NB4 (cell line): ENCODE results near the gene ZBTB44.
A peak's percentile ranks its signal among the peaks of the same experiment; 100 is the strongest.

Source experiments
- DNase-seq: peaks from one replicate; pipeline ENCODE4 v3.0.0; 2010; ENCODE audit warnings: low read depth
- H3K4me3 ChIP-seq: one replicate; pipeline ENCODE4 v1.5.1; 2011; ENCODE audit warnings: mild to moderate bottlenecking, low read depth, low read length, moderate library complexity
- MYC ChIP-seq: IDR thresholded peaks from 2 replicates; pipeline ENCODE4 v1.6.1; 2011; ENCODE audit warnings: low read depth, low read length
- POLR2A ChIP-seq: IDR thresholded peaks from 2 replicates; pipeline ENCODE4 v1.6.1; 2011; ENCODE audit warnings: mild to moderate bottlenecking; ENCODE audit not compliant: insufficient read length; ENCODE audit errors: extremely low read depth
- TF ChIP-seq, protein P1 (sequence below): IDR thresholded peaks from 2 replicates; pipeline ENCODE4 v1.6.1; 2011; ENCODE audit warnings: low read depth, low read length
- TF ChIP-seq, protein P2 (sequence below): IDR thresholded peaks from one replicate; pipeline ENCODE4 v1.5.1; 2012; ENCODE audit warnings: low read depth, low read length

ZBTB44 gene, protein sequence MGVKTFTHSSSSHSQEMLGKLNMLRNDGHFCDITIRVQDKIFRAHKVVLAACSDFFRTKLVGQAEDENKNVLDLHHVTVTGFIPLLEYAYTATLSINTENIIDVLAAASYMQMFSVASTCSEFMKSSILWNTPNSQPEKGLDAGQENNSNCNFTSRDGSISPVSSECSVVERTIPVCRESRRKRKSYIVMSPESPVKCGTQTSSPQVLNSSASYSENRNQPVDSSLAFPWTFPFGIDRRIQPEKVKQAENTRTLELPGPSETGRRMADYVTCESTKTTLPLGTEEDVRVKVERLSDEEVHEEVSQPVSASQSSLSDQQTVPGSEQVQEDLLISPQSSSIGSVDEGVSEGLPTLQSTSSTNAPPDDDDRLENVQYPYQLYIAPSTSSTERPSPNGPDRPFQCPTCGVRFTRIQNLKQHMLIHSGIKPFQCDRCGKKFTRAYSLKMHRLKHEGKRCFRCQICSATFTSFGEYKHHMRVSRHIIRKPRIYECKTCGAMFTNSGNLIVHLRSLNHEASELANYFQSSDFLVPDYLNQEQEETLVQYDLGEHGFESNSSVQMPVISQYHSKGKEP

DNA sequence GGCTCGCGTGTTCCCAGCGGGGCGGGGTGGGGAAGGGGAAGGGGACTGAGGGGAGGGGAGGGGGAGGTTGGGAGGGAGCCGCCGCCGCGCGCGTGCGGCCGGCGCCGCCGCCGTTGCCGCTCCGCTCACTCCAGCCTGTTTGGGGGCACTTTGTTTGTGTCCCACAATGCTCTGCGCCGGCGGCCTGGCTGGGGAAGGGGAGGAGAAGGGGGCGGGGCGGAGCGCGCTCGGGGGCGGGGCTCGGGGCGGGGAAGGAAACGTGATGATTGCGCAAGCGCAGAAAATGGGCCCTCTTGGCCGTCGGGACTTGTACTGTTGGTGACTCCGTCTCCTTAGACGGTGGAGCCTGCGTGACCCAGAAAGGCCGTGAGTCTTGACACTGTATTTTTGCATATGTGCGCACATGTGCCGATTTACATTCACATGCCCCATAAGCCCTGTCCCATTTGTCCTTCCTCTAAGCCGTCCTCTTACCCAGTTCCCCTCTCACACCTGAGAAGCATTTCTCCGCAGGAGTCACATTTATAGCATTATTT lies at the start of gene ZBTB44:
ZBTB44 (minus strand) TSS at position 168 of the 536 bp plus-strand sequence. CDS start 53,044 bp downstream, outside the sequence.
- peak; percentile 94 for DNase-seq
- H3K4me3 ChIP-seq = peak within 1 kb of the TSS; percentile 96
- TF ChIP-seq MYC = no peak
- TF ChIP-seq POLR2A = peak; percentile 80
- TF ChIP-seq, protein P1, sequence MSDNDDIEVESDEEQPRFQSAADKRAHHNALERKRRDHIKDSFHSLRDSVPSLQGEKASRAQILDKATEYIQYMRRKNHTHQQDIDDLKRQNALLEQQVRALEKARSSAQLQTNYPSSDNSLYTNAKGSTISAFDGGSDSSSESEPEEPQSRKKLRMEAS = peak; percentile 79
- TF ChIP-seq, protein P2, sequence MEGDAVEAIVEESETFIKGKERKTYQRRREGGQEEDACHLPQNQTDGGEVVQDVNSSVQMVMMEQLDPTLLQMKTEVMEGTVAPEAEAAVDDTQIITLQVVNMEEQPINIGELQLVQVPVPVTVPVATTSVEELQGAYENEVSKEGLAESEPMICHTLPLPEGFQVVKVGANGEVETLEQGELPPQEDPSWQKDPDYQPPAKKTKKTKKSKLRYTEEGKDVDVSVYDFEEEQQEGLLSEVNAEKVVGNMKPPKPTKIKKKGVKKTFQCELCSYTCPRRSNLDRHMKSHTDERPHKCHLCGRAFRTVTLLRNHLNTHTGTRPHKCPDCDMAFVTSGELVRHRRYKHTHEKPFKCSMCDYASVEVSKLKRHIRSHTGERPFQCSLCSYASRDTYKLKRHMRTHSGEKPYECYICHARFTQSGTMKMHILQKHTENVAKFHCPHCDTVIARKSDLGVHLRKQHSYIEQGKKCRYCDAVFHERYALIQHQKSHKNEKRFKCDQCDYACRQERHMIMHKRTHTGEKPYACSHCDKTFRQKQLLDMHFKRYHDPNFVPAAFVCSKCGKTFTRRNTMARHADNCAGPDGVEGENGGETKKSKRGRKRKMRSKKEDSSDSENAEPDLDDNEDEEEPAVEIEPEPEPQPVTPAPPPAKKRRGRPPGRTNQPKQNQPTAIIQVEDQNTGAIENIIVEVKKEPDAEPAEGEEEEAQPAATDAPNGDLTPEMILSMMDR = no peak

DNA sequence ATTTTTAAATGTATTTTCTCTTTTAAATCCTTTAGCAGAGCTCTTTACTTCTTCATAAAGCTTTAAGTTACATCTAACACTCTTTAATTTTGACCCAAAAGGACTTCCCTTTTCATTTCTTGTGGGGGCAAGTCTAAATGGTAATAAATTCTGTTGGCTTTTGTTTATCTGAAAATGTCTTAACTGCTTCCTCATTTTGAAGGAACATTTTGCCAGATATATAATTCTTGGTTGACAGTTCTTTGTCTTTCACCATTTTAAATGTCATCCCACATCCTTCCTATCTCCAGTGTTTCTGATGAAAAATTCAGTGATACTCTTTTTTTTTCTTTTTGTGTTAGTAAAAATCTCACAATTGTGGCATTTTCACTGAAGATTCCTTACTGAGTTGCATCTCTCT lies 44.7 kb upstream of the ZBTB44 start:
- DNase-seq = peak; percentile 24
- TF ChIP-seq, protein P1 = no peak
- TF ChIP-seq MYC = no peak
- no peak for TF ChIP-seq POLR2A
- TF ChIP-seq, protein P2 = no peak
- H3K4me3 ChIP-seq = no peak overlapping the region

DNA sequence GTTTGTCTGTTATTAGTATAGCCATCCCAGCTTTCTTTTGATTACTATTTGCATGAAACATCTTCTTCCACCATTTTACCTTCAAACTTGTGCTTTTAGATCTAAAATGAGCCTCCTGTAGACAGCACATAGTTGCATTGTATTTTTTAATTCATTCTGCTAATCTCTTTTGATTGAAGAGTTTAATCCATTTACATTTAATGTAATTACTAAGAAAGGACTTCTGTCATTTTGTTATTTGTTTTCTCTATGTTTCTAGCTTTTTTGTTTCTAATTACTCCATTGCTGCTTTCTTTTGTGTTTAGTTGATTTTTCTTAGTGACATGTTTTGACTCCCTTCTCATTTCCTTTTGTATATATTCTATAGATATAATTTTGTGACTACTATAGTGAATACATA lies 43.7 kb upstream of the ZBTB44 start:
- no peak for DNase-seq
- H3K4me3 ChIP-seq = no peak overlapping the region
- TF ChIP-seq POLR2A (no peak), MYC (no peak)
- TF ChIP-seq, protein P2 = no peak
- TF ChIP-seq, protein P1 = no peak

DNA sequence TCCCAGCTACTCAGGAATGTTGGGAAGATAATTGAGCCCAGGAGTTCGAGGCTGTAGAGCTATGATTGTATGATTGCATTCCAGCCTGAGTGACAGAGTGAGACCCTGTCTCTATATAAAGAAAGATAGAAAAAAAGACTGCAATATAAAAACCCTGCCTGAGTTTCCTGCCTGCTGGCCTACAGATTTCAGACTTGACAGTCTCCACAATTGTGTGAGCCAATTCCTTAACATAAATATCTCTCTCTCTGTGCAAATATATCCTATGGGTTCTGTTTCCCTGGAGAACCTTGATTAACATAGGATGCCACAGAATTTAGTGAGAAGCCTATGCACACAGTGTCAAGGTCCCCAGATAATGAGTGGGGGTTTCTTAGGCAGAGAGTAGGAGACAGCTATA lies 32.5 kb upstream of the ZBTB44 start:
- TF ChIP-seq, protein P2 = no peak
- TF ChIP-seq MYC = no peak
- TF ChIP-seq, protein P1 = no peak
- TF ChIP-seq POLR2A = no peak
- H3K4me3 ChIP-seq = no peak overlapping the region
- no peak for DNase-seq

DNA sequence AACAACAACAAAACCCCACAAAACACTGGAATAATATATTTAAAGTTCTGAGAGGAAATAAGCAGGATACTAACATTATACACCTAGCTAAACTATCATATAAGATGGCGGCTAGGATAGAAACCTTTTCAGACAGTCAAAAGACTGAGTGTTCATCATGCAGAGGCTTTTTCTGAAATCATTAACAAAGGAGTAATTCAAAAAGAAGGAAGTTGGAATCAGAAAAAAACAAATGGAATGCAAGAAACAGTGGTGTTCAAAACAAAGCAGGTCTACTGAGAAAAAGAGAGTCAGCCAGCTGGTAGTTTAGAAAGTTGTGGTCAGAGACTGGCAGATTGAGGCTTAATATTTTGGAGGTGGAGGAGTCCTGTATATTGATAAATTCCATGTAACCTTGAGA lies 30.1 kb upstream of the ZBTB44 start:
- no peak for DNase-seq
- no peak for TF ChIP-seq MYC
- TF ChIP-seq POLR2A = no peak
- TF ChIP-seq, protein P1 = no peak
- TF ChIP-seq, protein P2 = no peak
- H3K4me3 ChIP-seq = no peak overlapping the region
